Left ventricle myocardium inferior (tissue), 1 donor: ENCODE measurements around the gene DGKA. TPM values are rescaled to one million over a fixed set of nuclear protein-coding genes. Genes with fewer than 3 reads are reported as not detected.

Source experiments
- DNase-seq: peaks from one replicate; pipeline ENCODE4 v3.0.0-alpha.2; 2020
- H3K27ac ChIP-seq: fragments of 200-600 bp; replicated peaks from 2 replicates; pipeline ENCODE4 v1.8.0; 2021
- H3K27me3 ChIP-seq: fragments of 200-600 bp; 2 replicates; pipeline ENCODE4 v1.8.0; 2021; ENCODE audit warnings: low read depth
- H3K36me3 ChIP-seq: fragments of 200-600 bp; 2 replicates; pipeline ENCODE4 v1.8.0; 2021
- H3K4me1 ChIP-seq: fragments of 200-600 bp; 2 replicates; pipeline ENCODE4 v1.8.0; 2021
- H3K4me3 ChIP-seq: fragments of 200-600 bp; 2 replicates; pipeline ENCODE4 v1.8.0; 2021; ENCODE audit warnings: mild to moderate bottlenecking, moderate library complexity
- H3K9me3 ChIP-seq: fragments of 200-600 bp; replicated peaks from 2 replicates; pipeline ENCODE4 v1.8.0; 2021
- intact Hi-C: fragments of 100-400 bp; cut with micrococcal nuclease; formaldehyde crosslinking; loops from one replicate; pipeline ENCODE4 v1.11.0; 2022
- total RNA-seq: library from RNA; stranded (reverse); fragmentation: NEBNext Ultra II Directional; extraction: Animal tissue kit (Norgen Biotek cat#: 25700); gene quantifications from one replicate; pipeline ENCODE4 v1.2.1, GENCODE V29; 2021
- TF ChIP-seq, protein P1 (sequence below): fragments of 200-600 bp; IDR thresholded peaks from 2 replicates; pipeline ENCODE4 v1.8.0; 2021; ENCODE audit warnings: antibody characterized with exemption, mild to moderate bottlenecking, borderline replicate concordance
- donor health status: DM: no; HTN: yes; CAD: no; lungs with severe emphysema.

DGKA gene
- total RNA-seq, 1 donor from 2014 or later, result 6.5 TPM

DNA sequence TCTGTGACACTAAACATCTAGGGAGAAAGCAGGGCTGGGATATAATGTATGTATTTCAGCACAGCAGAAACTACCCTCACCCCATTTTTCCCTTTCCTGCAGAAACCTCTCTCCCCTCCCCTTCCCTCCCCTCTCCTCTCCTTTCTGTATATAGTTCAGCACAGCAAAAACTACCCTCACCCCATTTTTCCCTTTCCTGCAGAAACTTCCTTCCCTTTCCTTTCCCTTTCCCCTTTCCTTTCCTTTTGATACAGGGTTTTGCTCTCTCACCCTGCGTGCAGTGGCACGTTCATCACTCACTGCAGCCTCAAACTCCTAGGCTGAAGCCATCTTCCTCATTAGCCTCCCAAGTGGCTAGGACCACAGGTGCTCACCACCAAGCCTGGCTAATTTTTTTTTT is 32.8 kb downstream of the DGKA start:
- intact Hi-C loops, result no loop called here

DNA sequence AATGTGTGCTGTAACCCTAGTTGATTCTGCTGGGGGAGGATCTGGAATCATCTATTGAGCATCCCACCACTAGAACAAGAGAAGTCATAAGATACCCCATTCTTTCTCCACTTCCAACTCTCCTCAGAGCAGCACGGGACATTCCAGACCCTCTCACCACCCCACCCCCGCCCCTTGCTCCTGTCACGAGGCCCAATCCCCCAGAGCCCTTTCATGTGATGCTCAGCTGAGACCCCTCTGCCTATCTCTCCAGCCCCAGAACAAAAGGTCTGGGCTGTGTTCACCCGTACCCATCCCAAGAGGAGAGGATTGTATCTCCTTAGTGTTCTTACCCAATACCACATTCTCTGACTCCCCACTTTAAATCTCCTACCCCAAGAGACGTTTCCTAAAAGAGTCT is 34.3 kb downstream of the DGKA start:
- TF ChIP-seq, protein P1, sequence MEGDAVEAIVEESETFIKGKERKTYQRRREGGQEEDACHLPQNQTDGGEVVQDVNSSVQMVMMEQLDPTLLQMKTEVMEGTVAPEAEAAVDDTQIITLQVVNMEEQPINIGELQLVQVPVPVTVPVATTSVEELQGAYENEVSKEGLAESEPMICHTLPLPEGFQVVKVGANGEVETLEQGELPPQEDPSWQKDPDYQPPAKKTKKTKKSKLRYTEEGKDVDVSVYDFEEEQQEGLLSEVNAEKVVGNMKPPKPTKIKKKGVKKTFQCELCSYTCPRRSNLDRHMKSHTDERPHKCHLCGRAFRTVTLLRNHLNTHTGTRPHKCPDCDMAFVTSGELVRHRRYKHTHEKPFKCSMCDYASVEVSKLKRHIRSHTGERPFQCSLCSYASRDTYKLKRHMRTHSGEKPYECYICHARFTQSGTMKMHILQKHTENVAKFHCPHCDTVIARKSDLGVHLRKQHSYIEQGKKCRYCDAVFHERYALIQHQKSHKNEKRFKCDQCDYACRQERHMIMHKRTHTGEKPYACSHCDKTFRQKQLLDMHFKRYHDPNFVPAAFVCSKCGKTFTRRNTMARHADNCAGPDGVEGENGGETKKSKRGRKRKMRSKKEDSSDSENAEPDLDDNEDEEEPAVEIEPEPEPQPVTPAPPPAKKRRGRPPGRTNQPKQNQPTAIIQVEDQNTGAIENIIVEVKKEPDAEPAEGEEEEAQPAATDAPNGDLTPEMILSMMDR, result no peak
- Histone ChIP-seq H3K36me3 (no peaks in the 10 kb centered on the region), H3K27ac (no peak overlapping the region)

More for the DNA sequence above, 32.8 kb downstream of the DGKA start:
- Histone ChIP-seq H3K36me3 (no peaks in the 10 kb centered on the region), H3K27ac (no peak overlapping the region), H3K27me3 (no peaks in the 10 kb centered on the region), H3K9me3 (no peaks in the 10 kb centered on the region), H3K4me3 (no peak overlapping the region), H3K4me1 (peaks cover 21% of the 10 kb centered on the region)
- TF ChIP-seq, protein P1, result no peak
- DNase-seq, result no peak

DNA sequence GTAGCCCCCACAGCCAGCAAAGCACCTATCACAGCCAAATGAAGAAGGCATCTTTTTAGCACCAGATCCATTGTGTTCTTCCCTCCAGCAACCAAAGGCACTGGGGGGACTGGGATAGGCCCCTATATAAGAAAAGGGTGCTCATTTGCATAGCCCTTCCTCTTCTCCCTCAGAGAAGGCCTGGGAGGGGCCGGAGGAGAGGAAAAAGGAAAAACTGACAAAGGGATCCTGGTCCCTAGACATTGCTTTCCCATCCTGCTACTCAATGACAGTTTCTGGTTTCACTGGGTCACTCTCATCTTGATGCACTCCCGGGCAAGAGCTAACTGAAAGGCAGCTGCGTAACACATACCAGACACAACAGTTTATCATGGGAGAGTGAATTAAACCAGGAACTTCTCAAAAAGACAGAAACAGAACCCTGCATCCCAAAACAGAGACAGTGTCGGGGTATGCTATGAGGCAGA is 35.0 kb downstream of the DGKA start, which contains the start of gene PMEL:
Gene PMEL (minus strand): TSS at position 102 of the 467 bp plus-strand sequence. CDS start 31 bp downstream, at position 71.
- no peak for DNase-seq
- TF ChIP-seq, protein P1, result no peak

More for the DNA sequence above, 34.3 kb downstream of the DGKA start:
- H3K4me3 ChIP-seq, result no peak overlapping the region
- peaks cover 21% of the 10 kb centered on the region for H3K4me1 ChIP-seq
- no peak for DNase-seq
- H3K9me3 ChIP-seq, result no peaks in the 10 kb centered on the region
- intact Hi-C loops, result no loop called here
- H3K27me3 ChIP-seq, result no peaks in the 10 kb centered on the region

DNA sequence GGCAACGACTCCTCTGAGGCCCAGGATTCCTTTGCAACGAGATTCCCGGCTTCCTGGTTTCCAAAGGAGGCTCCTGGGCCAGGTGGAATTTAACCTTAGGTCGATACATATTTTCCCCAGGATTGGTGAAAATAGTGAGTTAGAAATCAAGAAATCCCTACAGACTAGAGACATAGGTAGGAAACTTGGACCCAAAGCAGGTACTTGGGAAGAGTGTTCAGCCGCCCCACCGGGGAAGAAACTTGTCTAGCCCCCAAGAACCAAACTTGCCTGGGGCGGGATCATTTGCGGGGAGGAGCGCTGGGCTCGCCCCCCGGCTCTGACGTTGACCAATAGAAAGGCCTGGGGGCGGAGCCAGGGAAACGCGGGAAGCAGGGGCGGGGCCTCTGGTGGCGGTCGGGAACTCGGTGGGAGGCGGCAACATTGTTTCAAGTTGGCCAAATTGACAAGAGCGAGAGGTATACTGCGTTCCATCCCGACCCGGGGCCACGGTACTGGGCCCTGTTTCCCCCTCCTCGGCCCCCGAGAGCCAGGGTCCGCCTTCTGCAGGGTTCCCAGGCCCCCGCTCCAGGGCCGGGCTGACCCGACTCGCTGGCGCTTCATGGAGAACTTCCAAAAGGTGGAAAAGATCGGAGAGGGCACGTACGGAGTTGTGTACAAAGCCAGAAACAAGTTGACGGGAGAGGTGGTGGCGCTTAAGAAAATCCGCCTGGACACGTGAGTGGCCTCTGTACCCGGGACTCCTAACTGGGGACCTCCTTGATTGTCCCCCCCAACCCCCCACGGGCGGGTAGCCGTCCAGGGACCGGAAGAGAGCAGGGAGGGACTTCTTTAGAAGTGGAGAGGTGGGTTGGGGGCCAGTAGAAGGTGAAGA is 35.7 kb downstream of the DGKA start, which contains the start of gene CDK2:
Gene CDK2 (plus strand): TSS at position 423 of the 874 bp plus-strand sequence. CDS start 179 bp downstream, at position 602.
- TF ChIP-seq, protein P1, result no peak
- DNase-seq, result peak; percentile 95
- H3K36me3 ChIP-seq, result no peaks in the 10 kb centered on the region
- intact Hi-C loops, result no loop called here
- H3K4me3 ChIP-seq, result peak within 1 kb of the TSS; percentile 95
- H3K9me3 ChIP-seq, result no peaks in the 10 kb centered on the region
- H3K27ac ChIP-seq, result peak within 1 kb of the TSS; percentile 86
- no peaks in the 10 kb centered on the region for H3K27me3 ChIP-seq
- peaks cover 21% of the 10 kb centered on the region for H3K4me1 ChIP-seq

More for the DNA sequence above, 35.0 kb downstream of the DGKA start, which contains the start of gene PMEL:
- Histone ChIP-seq H3K9me3 (no peaks in the 10 kb centered on the region), H3K4me3 (peak within 1 kb of the TSS; percentile 95), H3K27me3 (no peaks in the 10 kb centered on the region), H3K4me1 (peaks cover 21% of the 10 kb centered on the region), H3K36me3 (no peaks in the 10 kb centered on the region), H3K27ac (peak within 1 kb of the TSS; percentile 86)
- intact Hi-C loops, result no loop called here

DNA sequence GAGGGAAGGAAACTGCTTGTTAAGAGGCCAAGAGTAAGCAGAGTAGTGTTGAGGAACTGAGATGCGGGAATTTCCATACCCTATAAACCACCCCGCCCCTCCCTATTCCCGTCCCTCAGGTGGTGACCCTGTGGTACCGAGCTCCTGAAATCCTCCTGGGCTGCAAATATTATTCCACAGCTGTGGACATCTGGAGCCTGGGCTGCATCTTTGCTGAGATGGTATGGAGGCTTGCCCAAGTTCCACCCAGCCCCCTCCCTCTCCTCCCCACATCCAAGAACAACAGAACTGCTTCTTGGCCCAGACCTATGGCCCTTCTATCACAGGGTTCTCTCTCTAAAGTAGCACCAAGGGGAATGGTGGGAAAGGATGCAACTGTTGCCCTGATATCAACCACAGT is 38.4 kb downstream of the DGKA start:
- TF ChIP-seq, protein P1, result no peak
- Histone ChIP-seq H3K4me1 (peaks cover 40% of the 10 kb centered on the region), H3K4me3 (no peak overlapping the region), H3K27ac (no peak overlapping the region), H3K27me3 (no peaks in the 10 kb centered on the region), H3K36me3 (no peaks in the 10 kb centered on the region), H3K9me3 (no peaks in the 10 kb centered on the region)
- intact Hi-C loops, result no loop called here
- peak; percentile 19 for DNase-seq
